GM18867 (cell line): ENCODE results near the gene PLB1.

Experiments used
- ATAC-seq: cut with Tn5 transposase; IDR thresholded peaks from one replicate; pipeline ENCODE4 v1.9.1; 2021; ENCODE audit warnings: mild to moderate bottlenecking, moderate library complexity; ENCODE audit not compliant: unreplicated experiment

PLB1 gene

GRCh38 chr2:28623582-28624405 is 127.9 kb downstream of the PLB1 start:
- no peak for ATAC-seq

GRCh38 chr2:28624436-28624792 is 128.6 kb downstream of the PLB1 start:
- no peak for ATAC-seq

GRCh38 chr2:28624793-28625701 is 129.2 kb downstream of the PLB1 start:
- ATAC-seq = no peak

- ATAC-seq = no peak
These were observed 130.5 kb downstream of the PLB1 start for GRCh38 chr2:28626376-28626775.

GRCh38 chr2:28626891-28627421 is 131.1 kb downstream of the PLB1 start:
- no peak for ATAC-seq

GRCh38 chr2:28627722-28628480 is 132.0 kb downstream of the PLB1 start:
- ATAC-seq = no peak

GRCh38 chr2:28628506-28628905 is 132.6 kb downstream of the PLB1 start:
- ATAC-seq = no peak

GRCh38 chr2:28628987-28629386 is 133.1 kb downstream of the PLB1 start:
- ATAC-seq = no peak

- ATAC-seq = no peak
These were observed 134.1 kb downstream of the PLB1 start for GRCh38 chr2:28629910-28630309.

- no peak for ATAC-seq
These were observed 134.5 kb downstream of the PLB1 start for GRCh38 chr2:28630341-28630740.

- ATAC-seq = no peak
These were observed 135.8 kb downstream of the PLB1 start for GRCh38 chr2:28631514-28632206.

GRCh38 chr2:28632791-28633190 is 136.9 kb downstream of the PLB1 start:
- no peak for ATAC-seq

GRCh38 chr2:28633204-28633603 is 137.3 kb downstream of the PLB1 start:
- ATAC-seq = no peak

GRCh38 chr2:28633746-28634145 is 137.9 kb downstream of the PLB1 start:
- no peak for ATAC-seq

GRCh38 chr2:28635191-28635611 is 139.3 kb downstream of the PLB1 start:
- ATAC-seq = no peak

- ATAC-seq = no peak
These were observed 140.6 kb downstream of the PLB1 start for GRCh38 chr2:28636491-28636890.

GRCh38 chr2:28637066-28638047 is 141.5 kb downstream of the PLB1 start:
- no peak for ATAC-seq

- no peak for ATAC-seq
These were observed 142.2 kb downstream of the PLB1 start for GRCh38 chr2:28638102-28638501.

- no peak for ATAC-seq
These were observed 143.3 kb downstream of the PLB1 start for GRCh38 chr2:28639092-28639691.
